SK-N-MC (cell line): ENCODE measurements around the gene KAZN.

Source experiments
- EZH2 ChIP-seq: fragments of 200-600 bp; sonication (generic); IDR thresholded peaks from one replicate; pipeline ENCODE4 v1.6.1; 2017; ENCODE audit warnings: antibody characterized with exemption
- FOXP2 ChIP-seq: optimal IDR thresholded peaks from 2 replicates; pipeline ENCODE3; 2011; ENCODE audit warnings: mild to moderate bottlenecking, moderate library complexity; ENCODE audit not compliant: insufficient read depth; ENCODE audit errors: extremely low read length, control extremely low read depth
- POLR2AphosphoS5 ChIP-seq: IDR thresholded peaks from 2 replicates; pipeline ENCODE4 v1.6.1; 2012; ENCODE audit warnings: mild to moderate bottlenecking, low read depth, low read length, borderline replicate concordance

- TF ChIP-seq EZH2 (no peak), POLR2AphosphoS5 (no peak), FOXP2 (no peak)
Measured at GRCh38 chr1:14913482-14914177, 315.1 kb downstream of the KAZN start.
